Endothelial cell (in vitro differentiated cells): ENCODE measurements around the gene VWA3B. TPM values are rescaled to one million over a fixed set of nuclear protein-coding genes. Genes with fewer than 3 reads are reported as not detected.
"Not testable (repeated sequence)": the region's sequence is repeated elsewhere in the genome, so short reads cannot be mapped to it uniquely, and the experiment has no call there.

Experiments
- DNase-seq: peaks from one replicate; pipeline ENCODE4 v3.0.0; 2021; ENCODE audit warnings: low spot score
- H3K27ac Mint-ChIP-seq: one replicate; pipeline ENCODE4 v1.8.0; 2021; ENCODE audit warnings: mixed read lengths, inconsistent platforms; ENCODE audit not compliant: unreplicated experiment
- H3K27me3 Mint-ChIP-seq: one replicate; pipeline ENCODE4 v1.8.0; 2021; ENCODE audit warnings: mild to moderate bottlenecking, moderate library complexity, mixed read lengths, inconsistent platforms; ENCODE audit not compliant: unreplicated experiment
- H3K36me3 Mint-ChIP-seq: one replicate; pipeline ENCODE4 v1.8.0; 2021; ENCODE audit warnings: mild to moderate bottlenecking, low read depth, mixed read lengths, inconsistent platforms; ENCODE audit not compliant: unreplicated experiment
- H3K4me1 Mint-ChIP-seq: one replicate; pipeline ENCODE4 v1.8.0; 2021; ENCODE audit warnings: mild to moderate bottlenecking, mixed read lengths, inconsistent platforms; ENCODE audit not compliant: unreplicated experiment
- H3K4me3 Mint-ChIP-seq: one replicate; pipeline ENCODE4 v1.8.0; 2021; ENCODE audit warnings: mild to moderate bottlenecking, mixed read lengths, inconsistent platforms; ENCODE audit not compliant: unreplicated experiment
- H3K9me3 Mint-ChIP-seq: one replicate; pipeline ENCODE4 v1.8.0; 2021; ENCODE audit warnings: mixed read lengths, inconsistent platforms; ENCODE audit not compliant: unreplicated experiment
- CTCF ChIP-seq: fragments of 200-600 bp; sonication (generic); IDR thresholded peaks from one replicate; pipeline ENCODE4 v1.5.0; 2021; ENCODE audit warnings: antibody characterized with exemption; ENCODE audit not compliant: unreplicated experiment
- total RNA-seq: library from RNA; stranded (reverse); fragmentation: NEBNext Ultra II Directional; extraction: Animal tissue kit (Norgen Biotek cat#: 25700); gene quantifications from one replicate; pipeline ENCODE4 v1.2.1, GENCODE V29; 2021; ENCODE audit not compliant: unreplicated experiment

Gene VWA3B
- total RNA-seq, 1 donor from 2014 or later, result not detected

- H3K27ac Mint-ChIP-seq, result no peak overlapping the region
- H3K4me1 Mint-ChIP-seq, result no peaks in the 10 kb centered on the region
- no peaks in the 10 kb centered on the region for H3K36me3 Mint-ChIP-seq
Measured at GRCh38 chr2:98039085-98039756, 47.7 kb upstream of the VWA3B start.

GRCh38 chr2:98040331-98040939 lies 46.5 kb upstream of the VWA3B start:
- no peak for TF ChIP-seq CTCF
- no peak for DNase-seq
- H3K9me3 Mint-ChIP-seq, result no peaks in the 10 kb centered on the region
- H3K27me3 Mint-ChIP-seq, result peaks cover 7% of the 10 kb centered on the region
- no peaks in the 10 kb centered on the region for H3K36me3 Mint-ChIP-seq
- H3K4me3 Mint-ChIP-seq, result no peak overlapping the region
- H3K4me1 Mint-ChIP-seq, result no peaks in the 10 kb centered on the region
- H3K27ac Mint-ChIP-seq, result no peak overlapping the region

More at GRCh38 chr2:98039085-98039756, 47.7 kb upstream of the VWA3B start:
- Mint-ChIP-seq H3K9me3 (no peaks in the 10 kb centered on the region), H3K27me3 (peaks cover 7% of the 10 kb centered on the region), H3K4me3 (no peak overlapping the region)
- DNase-seq, result no peak
- TF ChIP-seq CTCF, result no peak

- Mint-ChIP-seq H3K27me3 (peaks cover 10% of the 10 kb centered on the region), H3K4me1 (no peaks in the 10 kb centered on the region), H3K9me3 (no peaks in the 10 kb centered on the region), H3K4me3 (no peak overlapping the region), H3K27ac (no peak overlapping the region), H3K36me3 (no peaks in the 10 kb centered on the region)
- no peak for TF ChIP-seq CTCF
- DNase-seq, result no peak
Measured at GRCh38 chr2:98043101-98043500, 43.9 kb upstream of the VWA3B start.

- not testable (repeated sequence) for H3K27me3 Mint-ChIP-seq, H3K27ac Mint-ChIP-seq, H3K36me3 Mint-ChIP-seq, H3K4me3 Mint-ChIP-seq, DNase-seq, H3K9me3 Mint-ChIP-seq, H3K4me1 Mint-ChIP-seq
Measured at GRCh38 chr2:98044730-98045129, 42.2 kb upstream of the VWA3B start.

GRCh38 chr2:98050070-98050469 lies 36.9 kb upstream of the VWA3B start:
- H3K36me3 Mint-ChIP-seq, result no peaks in the 10 kb centered on the region
- no peak for TF ChIP-seq CTCF
- H3K27me3 Mint-ChIP-seq, result peaks cover 3% of the 10 kb centered on the region
- no peaks in the 10 kb centered on the region for H3K9me3 Mint-ChIP-seq
- H3K4me3 Mint-ChIP-seq, result no peak overlapping the region
- H3K27ac Mint-ChIP-seq, result no peak overlapping the region
- no peaks in the 10 kb centered on the region for H3K4me1 Mint-ChIP-seq
- no peak for DNase-seq
